Nephron (organoid): ENCODE measurements around the gene ZNF207.

ENCODE experiments used
- H3K27ac Mint-ChIP-seq, 3 experiments: 2 replicates each; pipeline ENCODE4 v1.8.0; 2020; ENCODE audit warnings: mixed read lengths in 3 of 3, mild to moderate bottlenecking in 2 of 3, moderate library complexity in 1 of 3
- H3K27me3 Mint-ChIP-seq: 2 replicates; pipeline ENCODE4 v1.8.0; 2021; ENCODE audit warnings: low read depth, mild to moderate bottlenecking, moderate library complexity, mixed read lengths
- H3K36me3 Mint-ChIP-seq: 2 replicates; pipeline ENCODE4 v1.8.0; 2020; ENCODE audit warnings: low read depth, mixed read lengths
- H3K4me1 Mint-ChIP-seq: 2 replicates; pipeline ENCODE4 v1.8.0; 2020; ENCODE audit warnings: mixed read lengths
- H3K4me3 Mint-ChIP-seq, 3 experiments: 2 replicates each; pipeline ENCODE4 v1.8.0; 2020; ENCODE audit warnings: mild to moderate bottlenecking in 3 of 3, mixed read lengths in 3 of 3, moderate library complexity in 2 of 3
- H3K9me3 Mint-ChIP-seq: 2 replicates; pipeline ENCODE4 v1.8.0; 2020; ENCODE audit warnings: mixed read lengths
- TF ChIP-seq, protein P1 (sequence below), 3 experiments: fragments of 200-600 bp; sonication (generic); IDR thresholded peaks; one replicate each; pipeline ENCODE4 v1.5.0; 2021; ENCODE audit warnings: antibody characterized with exemption in 3 of 3; ENCODE audit not compliant: unreplicated experiment in 3 of 3

The ZNF207 gene

GRCh38 chr17:32357615-32358014, 7.7 kb downstream of the ZNF207 start:
- Mint-ChIP-seq H3K27me3 (no peaks in the 10 kb centered on the region), H3K4me1 (peaks cover 26% of the 10 kb centered on the region), H3K4me3 (no peak overlapping the region), H3K36me3 (peaks cover 66% of the 10 kb centered on the region), H3K9me3 (no peaks in the 10 kb centered on the region), H3K27ac (no peak overlapping the region)
- TF ChIP-seq, protein P1, sequence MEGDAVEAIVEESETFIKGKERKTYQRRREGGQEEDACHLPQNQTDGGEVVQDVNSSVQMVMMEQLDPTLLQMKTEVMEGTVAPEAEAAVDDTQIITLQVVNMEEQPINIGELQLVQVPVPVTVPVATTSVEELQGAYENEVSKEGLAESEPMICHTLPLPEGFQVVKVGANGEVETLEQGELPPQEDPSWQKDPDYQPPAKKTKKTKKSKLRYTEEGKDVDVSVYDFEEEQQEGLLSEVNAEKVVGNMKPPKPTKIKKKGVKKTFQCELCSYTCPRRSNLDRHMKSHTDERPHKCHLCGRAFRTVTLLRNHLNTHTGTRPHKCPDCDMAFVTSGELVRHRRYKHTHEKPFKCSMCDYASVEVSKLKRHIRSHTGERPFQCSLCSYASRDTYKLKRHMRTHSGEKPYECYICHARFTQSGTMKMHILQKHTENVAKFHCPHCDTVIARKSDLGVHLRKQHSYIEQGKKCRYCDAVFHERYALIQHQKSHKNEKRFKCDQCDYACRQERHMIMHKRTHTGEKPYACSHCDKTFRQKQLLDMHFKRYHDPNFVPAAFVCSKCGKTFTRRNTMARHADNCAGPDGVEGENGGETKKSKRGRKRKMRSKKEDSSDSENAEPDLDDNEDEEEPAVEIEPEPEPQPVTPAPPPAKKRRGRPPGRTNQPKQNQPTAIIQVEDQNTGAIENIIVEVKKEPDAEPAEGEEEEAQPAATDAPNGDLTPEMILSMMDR (IDR thresholded peaks at IDR 0.05; ENCODE audit: unreplicated experiment in 3 of 3) = no peak

DNA sequence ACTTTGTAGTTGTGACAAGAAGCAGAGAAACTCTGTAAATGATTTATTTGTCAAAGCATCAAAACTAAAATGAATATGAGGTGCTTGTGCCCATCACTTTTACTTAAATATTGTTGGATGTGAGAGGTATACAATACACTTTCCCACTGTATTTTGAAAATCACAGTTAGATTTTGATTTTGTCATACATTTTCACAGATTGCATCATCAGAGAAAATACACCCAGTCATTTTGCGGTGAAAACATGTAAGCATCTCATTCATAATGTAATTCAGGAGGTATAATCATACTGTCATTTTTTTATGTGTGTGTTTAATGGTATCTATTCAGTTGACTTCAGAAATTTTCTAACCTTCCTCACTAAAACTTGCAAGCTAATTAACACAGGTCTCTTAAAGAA, 11.3 kb downstream of the ZNF207 start:
- Mint-ChIP-seq H3K27me3 (no peaks in the 10 kb centered on the region), H3K9me3 (no peaks in the 10 kb centered on the region)

GRCh38 chr17:32370426-32370825, 20.5 kb downstream of the ZNF207 start:
- H3K9me3 Mint-ChIP-seq = no peaks in the 10 kb centered on the region
- H3K27ac Mint-ChIP-seq = no peak overlapping the region
- no peaks in the 10 kb centered on the region for H3K4me1 Mint-ChIP-seq
- H3K36me3 Mint-ChIP-seq = peaks cover 81% of the 10 kb centered on the region
- no peaks in the 10 kb centered on the region for H3K27me3 Mint-ChIP-seq
- TF ChIP-seq, protein P1 (IDR thresholded peaks at IDR 0.05; ENCODE audit: unreplicated experiment in 3 of 3) = no peak
- no peak overlapping the region for H3K4me3 Mint-ChIP-seq

More for the DNA sequence above, 11.3 kb downstream of the ZNF207 start:
- TF ChIP-seq, protein P1 (IDR thresholded peaks at IDR 0.05; ENCODE audit: unreplicated experiment in 3 of 3) = no peak
- H3K36me3 Mint-ChIP-seq = peaks cover 72% of the 10 kb centered on the region
- no peaks in the 10 kb centered on the region for H3K4me1 Mint-ChIP-seq
- H3K27ac Mint-ChIP-seq = no peak overlapping the region
- H3K4me3 Mint-ChIP-seq = no peak overlapping the region

DNA sequence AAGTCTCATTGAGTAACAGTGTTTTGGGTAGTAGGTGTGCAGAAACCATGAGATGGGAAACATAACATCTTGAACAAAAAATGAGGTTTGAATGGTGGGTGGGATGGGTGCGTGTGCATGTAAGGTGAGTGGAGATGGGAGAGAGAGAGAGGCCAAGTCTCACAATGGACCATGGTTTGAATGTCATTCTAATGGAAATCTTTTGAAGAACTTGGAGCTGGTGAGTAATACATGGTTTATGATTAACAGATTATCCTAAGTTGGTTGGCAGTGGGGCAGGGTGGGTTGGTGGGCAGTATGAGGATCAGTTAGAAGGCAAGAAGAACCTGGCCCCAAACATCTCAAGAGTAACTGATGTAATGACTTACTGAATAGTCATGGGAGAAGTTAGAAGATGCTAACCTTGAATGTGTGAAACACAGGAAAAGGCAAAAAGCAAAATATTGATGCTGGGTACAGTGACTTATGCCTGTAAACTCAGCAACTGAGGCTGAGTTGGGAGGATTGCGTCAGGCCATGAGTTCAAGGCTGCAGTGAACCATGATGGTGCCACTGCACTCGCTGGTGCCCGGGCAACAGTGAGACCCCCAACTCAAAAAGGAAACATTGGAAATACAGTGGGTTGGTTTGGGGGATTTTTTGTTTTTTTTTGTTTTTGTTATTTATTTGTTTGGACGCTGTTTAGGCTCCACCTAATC, 32.7 kb downstream of the ZNF207 start:
- Mint-ChIP-seq H3K27ac (peak overlapping the region in 2 of 3 experiments; percentile 18 to 26), H3K9me3 (no peaks in the 10 kb centered on the region), H3K4me3 (no peak overlapping the region), H3K4me1 (no peaks in the 10 kb centered on the region), H3K27me3 (no peaks in the 10 kb centered on the region), H3K36me3 (peaks cover 48% of the 10 kb centered on the region)
- TF ChIP-seq, protein P1 (IDR thresholded peaks at IDR 0.05; ENCODE audit: unreplicated experiment in 3 of 3) = no peak

DNA sequence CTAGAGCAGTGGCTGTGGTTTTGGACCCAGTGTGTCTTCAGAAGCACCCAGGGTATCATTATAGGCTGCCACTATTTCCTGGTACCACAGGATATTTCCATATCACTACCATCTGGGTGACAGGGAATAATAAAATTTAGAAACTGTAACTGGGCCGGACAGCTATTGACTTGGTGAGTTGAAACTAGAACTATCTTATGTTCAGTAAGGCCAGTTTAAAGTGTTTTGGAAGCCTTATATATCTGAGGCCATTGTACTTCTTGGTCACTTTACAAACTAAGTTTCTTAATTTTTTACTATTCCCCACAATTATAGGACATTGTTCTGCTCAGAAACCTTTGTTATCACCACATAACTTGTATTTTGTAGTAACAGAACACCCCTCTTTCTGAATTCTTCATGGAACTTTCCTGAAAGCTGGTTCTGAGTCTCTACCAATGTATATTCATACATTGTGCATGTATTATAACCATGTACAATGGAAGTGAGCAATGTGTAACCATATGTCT, 34.0 kb downstream of the ZNF207 start:
- no peak overlapping the region for H3K4me3 Mint-ChIP-seq
- TF ChIP-seq, protein P1 (IDR thresholded peaks at IDR 0.05; ENCODE audit: unreplicated experiment in 3 of 3) = no peak
- H3K36me3 Mint-ChIP-seq = peaks cover 42% of the 10 kb centered on the region
- no peaks in the 10 kb centered on the region for H3K27me3 Mint-ChIP-seq
- peak overlapping the region in 1 of 3 experiments; percentile 28 for H3K27ac Mint-ChIP-seq
- H3K9me3 Mint-ChIP-seq = no peaks in the 10 kb centered on the region
- H3K4me1 Mint-ChIP-seq = no peaks in the 10 kb centered on the region

DNA sequence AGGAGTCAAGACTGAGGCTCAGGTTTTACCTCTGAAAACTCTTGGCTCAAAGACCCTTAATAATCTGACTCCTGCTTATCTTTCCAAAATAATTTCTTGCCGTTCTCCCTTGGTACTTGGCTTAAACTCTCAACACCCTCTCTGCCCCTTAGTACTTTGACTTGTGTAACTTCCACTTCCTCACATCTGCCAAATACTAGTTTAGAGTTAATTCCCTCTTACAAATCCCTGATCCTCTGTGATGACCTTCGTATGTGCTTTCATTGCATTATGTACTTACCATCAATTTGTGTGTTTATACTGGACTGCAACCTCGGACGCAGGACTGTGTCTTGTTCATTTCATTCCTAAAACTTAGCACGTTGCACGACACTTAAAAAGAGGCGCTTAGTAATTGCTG, 35.2 kb downstream of the ZNF207 start:
- no peaks in the 10 kb centered on the region for H3K4me1 Mint-ChIP-seq
- H3K9me3 Mint-ChIP-seq = no peaks in the 10 kb centered on the region
- no peak overlapping the region for H3K4me3 Mint-ChIP-seq
- TF ChIP-seq, protein P1 (IDR thresholded peaks at IDR 0.05; ENCODE audit: unreplicated experiment in 3 of 3) = no peak
- H3K27ac Mint-ChIP-seq = peak overlapping the region in 2 of 3 experiments; percentile 14 to 28
- no peaks in the 10 kb centered on the region for H3K27me3 Mint-ChIP-seq
- peaks cover 37% of the 10 kb centered on the region for H3K36me3 Mint-ChIP-seq
